K562 (cell line): Measurements from ENCODE around the gene SLC24A4. TPM values are rescaled to one million over a fixed set of nuclear protein-coding genes. Genes with fewer than 3 reads are reported as not detected.

Experiments used
- ATAC-seq: fragments of 200-7000 bp; cut with Tn5 transposase; 3 replicates; pipeline ENCODE4 v1.9.1; 2020; ENCODE audit warnings: moderate library complexity
- BruUV-seq: library from RNA; stranded (reverse); fragments of 400-500 nt; replicated peaks from 2 replicates; lab custom pipeline; 2021; lab: Mats Ljungman, UMichigan
- CTCF ChIA-PET: fragments of 300-600 bp; formaldehyde crosslinking; extraction: SDS; loops from one replicate; lab custom pipeline; 2021; ENCODE audit warnings: low intra/inter-chr PET ratio; lab: Yijun Ruan, JAX
- POLR2A ChIA-PET: fragments of 300-600, 350-650 bp; sonication (Branson Sonifier 250); formaldehyde crosslinking; extraction: SDS; loops from one replicate; lab custom pipeline; 2021; ENCODE audit warnings: antibody characterized with exemption, inconsistent platforms; lab: Yijun Ruan, JAX
- DNase-seq, 4 experiments: peaks; one replicate each; pipeline versions ENCODE4 v3.0.0 to v3.0.0-alpha.2; 2011 to 2018; ENCODE audit warnings: low spot score in 3 of 4, mixed read lengths in 3 of 4; ENCODE audit errors: extremely low read depth in 1 of 4
- FAIRE-seq: peaks from 2 replicates; lab custom pipeline; 2011; peaks lifted over from hg19 to GRCh38; lab: Jason Lieb, UNC
- H2AFZ ChIP-seq: 2 replicates; pipeline ENCODE4 v1.6.0; 2011; ENCODE audit warnings: low read depth, low read length, control low read depth, inconsistent platforms
- H3K27ac ChIP-seq: fragments of 200-600 bp; 3 replicates; pipeline ENCODE4 v1.8.0; 2011; ENCODE audit warnings: low read depth, mild to moderate bottlenecking, control low read depth, inconsistent platforms, low read length, moderate library complexity, mixed read lengths; ENCODE audit errors: extremely low read depth
- H3K27me3 ChIP-seq, 2 experiments: fragments of 300-600 bp in 1 of 2; 2 replicates in 1 of 2; 3 replicates in 1 of 2; pipeline versions ENCODE4 v1.6.0 to v1.8.0; 2011; ENCODE audit warnings: inconsistent platforms in 2 of 2, low read length in 2 of 2, mild to moderate bottlenecking in 1 of 2, mixed read lengths in 1 of 2, moderate library complexity in 1 of 2; ENCODE audit not compliant: control insufficient read depth in 2 of 2, insufficient read depth in 2 of 2
- H3K36me3 ChIP-seq: fragments of 300-600 bp; 3 replicates; pipeline ENCODE4 v1.8.0; 2011; ENCODE audit warnings: mild to moderate bottlenecking, low read length, inconsistent platforms; ENCODE audit not compliant: control insufficient read depth, insufficient read depth
- H3K4me1 ChIP-seq, 2 experiments: fragments of 200-600 bp in 1 of 2; replicated peaks in 1 of 2; 2 replicates in 1 of 2; 3 replicates in 1 of 2; pipeline versions ENCODE4 v1.5.1 to v1.8.0; 2011; ENCODE audit warnings: inconsistent platforms in 2 of 2, low read length in 2 of 2, mild to moderate bottlenecking in 1 of 2, mixed read lengths in 1 of 2, moderate library complexity in 1 of 2; ENCODE audit not compliant: control insufficient read depth in 2 of 2, insufficient read depth in 2 of 2
- H3K4me2 ChIP-seq: 2 replicates; pipeline ENCODE4 v1.6.1; 2011; ENCODE audit warnings: low read length, control low read depth, inconsistent platforms, mixed read lengths; ENCODE audit not compliant: insufficient read depth
- H3K4me3 ChIP-seq: fragments of 200-600 bp; sonication (generic), shearing (Covaris generic); 2 replicates; pipeline ENCODE4 v1.5.1; 2016; ENCODE audit warnings: control low read depth, inconsistent platforms
- H3K79me2 ChIP-seq: fragments of 200-600 bp; 3 replicates; pipeline ENCODE4 v1.8.0; 2011; ENCODE audit warnings: low read length, inconsistent platforms; ENCODE audit not compliant: control insufficient read depth, insufficient read depth
- H3K9ac ChIP-seq, 2 experiments: 2 replicates each; pipeline versions ENCODE4 v1.6.0 to v1.6.1; 2011; ENCODE audit warnings: low read depth in 2 of 2, low read length in 2 of 2, control low read depth in 1 of 2, inconsistent platforms in 1 of 2, mild to moderate bottlenecking in 1 of 2, mixed read lengths in 1 of 2; ENCODE audit not compliant: insufficient read depth in 1 of 2
- H3K9me1 ChIP-seq: one replicate; pipeline ENCODE4 v1.6.0; 2011; ENCODE audit warnings: inconsistent platforms, mild to moderate bottlenecking, low read length, moderate library complexity; ENCODE audit not compliant: control insufficient read depth, insufficient read depth
- H3K9me3 ChIP-seq: replicated peaks from 2 replicates; pipeline ENCODE4 v1.5.1; 2011; ENCODE audit warnings: low read depth, low read length, inconsistent platforms; ENCODE audit not compliant: control insufficient read depth, insufficient read depth
- H4K20me1 ChIP-seq: replicated peaks from 2 replicates; pipeline ENCODE4 v1.6.1; 2011; ENCODE audit warnings: low read length, inconsistent platforms, mixed read lengths; ENCODE audit not compliant: control insufficient read depth, insufficient read depth
- CREB3L1 ChIP-seq: fragments of 450-650 bp; IDR thresholded peaks from 2 replicates; pipeline ENCODE4 v1.6.1; 2014; ENCODE audit warnings: low read depth, mild to moderate bottlenecking, moderate library complexity, borderline replicate concordance
- FIP1L1 ChIP-seq: fragments of 200-400 bp; formaldehyde crosslinking; IDR thresholded peaks from 2 replicates; pipeline ENCODE4 v1.6.1; 2018; ENCODE audit warnings: mild to moderate bottlenecking, low read depth, low read length; ENCODE audit not compliant: poor library complexity, severe bottlenecking
- GTF2E2 ChIP-seq: fragments of 200-800 bp; sonication (Bioruptor generic); IDR thresholded peaks from 2 replicates; pipeline ENCODE4 v1.6.1; 2016; ENCODE audit warnings: missing genetic modification characterization, missing compliant biosample characterization
- MIER1 ChIP-seq: fragments of 450-650 bp; IDR thresholded peaks from 2 replicates; pipeline ENCODE4 v1.6.1; 2016; ENCODE audit warnings: antibody characterized with exemption, mild to moderate bottlenecking, low read depth
- NR2F6 ChIP-seq: fragments of 450-650 bp; formaldehyde crosslinking; IDR thresholded peaks from 2 replicates; pipeline ENCODE4 v1.4.0; 2020; ENCODE audit warnings: mild to moderate bottlenecking
- RERE ChIP-seq: sonication (generic); formaldehyde crosslinking; IDR thresholded peaks from 2 replicates; pipeline ENCODE4 v1.8.0; 2023; ENCODE audit warnings: missing genetic modification reagents, mild to moderate bottlenecking, borderline replicate concordance
- SAP30 ChIP-seq: fragments of 200-600 bp; sonication (generic); IDR thresholded peaks from 2 replicates; pipeline ENCODE4 v1.6.1; 2012; ENCODE audit warnings: borderline replicate concordance, low read depth, mild to moderate bottlenecking, moderate library complexity, low read length, control low read depth, inconsistent platforms; ENCODE audit not compliant: insufficient read depth, poor library complexity, severe bottlenecking
- SMARCE1 ChIP-seq: fragments of 450-650 bp; IDR thresholded peaks from 2 replicates; pipeline ENCODE4 v1.7.1; 2016; ENCODE audit warnings: mild to moderate bottlenecking
- SP1 ChIP-seq: sonication (generic); formaldehyde crosslinking; IDR thresholded peaks from 2 replicates; pipeline ENCODE4 v1.8.1; 2022; ENCODE audit warnings: mild to moderate bottlenecking, missing genetic modification reagents
- UBTF ChIP-seq, 2 experiments: IDR thresholded peaks; 2 replicates each; pipeline ENCODE4 v1.6.1; 2012; ENCODE audit warnings: improper control_type of control experiment in 2 of 2, low read depth in 2 of 2, low read length in 2 of 2, borderline replicate concordance in 1 of 2
- ZBTB1 ChIP-seq: sonication (generic); formaldehyde crosslinking; IDR thresholded peaks from 2 replicates; pipeline ENCODE4 v1.8.1; 2023; ENCODE audit warnings: missing genetic modification reagents, low read depth, mild to moderate bottlenecking, borderline replicate concordance
- ZNF408 ChIP-seq: fragments of 250-450 bp; sonication (Bioruptor Pico); IDR thresholded peaks from 2 replicates; pipeline ENCODE4 v1.4.0; 2020; ENCODE audit warnings: low read depth, mild to moderate bottlenecking, moderate library complexity
- WGBS: fragments of 100-300 bp; shearing (Covaris generic); methylation state at CpG from one replicate; pipeline ENCODE4 v1.1.6; 2016; ENCODE audit warnings: low coverage, mixed read lengths; ENCODE audit not compliant: insufficient coverage; ENCODE audit errors: missing lambda C conversion rate; 5-methylcytosine and 5-hydroxymethylcytosine counted together
- in situ Hi-C: fragments of 300-500 bp; cut with MboI; formaldehyde crosslinking; loops from 4 replicates; pipeline ENCODE4 v1.15.0; 2018; ENCODE audit warnings: inconsistent platforms, mixed read lengths
- intact Hi-C: fragments of 100-400 bp; cut with micrococcal nuclease; formaldehyde crosslinking; loops from 2 replicates; pipeline ENCODE4 v1.14.2; 2022
- polyA plus RNA-seq, 8 experiments: library from polyadenylated mRNA; depleted of rRNA in 4 of 8; stranded (reverse) in 5 of 8; unstranded in 3 of 8; fragments of >200 nt; fragmentation: Nextera tagmentation in 2 of 8; fragmentation: Illumina TruSeq in 1 of 8; extraction: Ambion mirVana in 2 of 8; extraction: Trizol in 1 of 8; gene quantifications; 2 replicates each; pipeline versions ENCODE4 v1.2.1 to v1.2.3, GENCODE V29; 2011 to 2014; ENCODE audit warnings: inconsistent platforms in 1 of 8, missing spikeins in 1 of 8
- total RNA-seq, 7 experiments: library from RNA; depleted of rRNA in 6 of 7; stranded (reverse); fragments of >200 nt in 6 of 7; fragmentation: Illumina TruSeq in 2 of 7; extraction: Trizol in 2 of 7; gene quantifications; 2 replicates each; pipeline versions ENCODE4 v1.2.1 to v1.2.3, GENCODE V29; 2011 to 2021; ENCODE audit warnings: low replicate concordance in 1 of 7

Gene SLC24A4
- total and polyA plus RNA-seq, 9 of the 15 experiments (the other 6 are each of a cell fraction or from before 2014, with no cell fraction given), result not detected

- no peak for FAIRE-seq
- WGBS, result 0% methylated on average over 7 of the region's 7 CpGs
- POLR2A ChIA-PET, result no interaction called here
- no peak for TF ChIP-seq SP1 (CRISPR knock-in tag)
- no peak for TF ChIP-seq SMARCE1
- no peak for TF ChIP-seq ZNF408 (CRISPR knock-in tag)
- no peak for TF ChIP-seq SAP30
- TF ChIP-seq GTF2E2 (tag), result no peak
- TF ChIP-seq NR2F6 (CRISPR knock-in tag), result no peak
- TF ChIP-seq RERE (CRISPR knock-in tag), result no peak
- no peak for TF ChIP-seq MIER1
- TF ChIP-seq FIP1L1, result no peak
- no peak for TF ChIP-seq ZBTB1
- no peak for TF ChIP-seq CREB3L1
- TF ChIP-seq UBTF (IDR thresholded peaks at IDR 0.05; ENCODE audit: borderline replicate concordance in 1 of 2, low read depth in 2 of 2, low read length in 2 of 2), result no peak
Observed at GRCh38 chr14:92398888-92399636, 76.1 kb downstream of the SLC24A4 start.

More at GRCh38 chr14:92398888-92399636, 76.1 kb downstream of the SLC24A4 start:
- BruUV-seq, result no TSS peak
- Histone ChIP-seq H3K4me3 (no peak overlapping the region), H3K27ac (no peak overlapping the region), H4K20me1 (no peaks in the 10 kb centered on the region), H3K36me3 (no peaks in the 10 kb centered on the region), H3K4me1 (no peaks in the 10 kb centered on the region), H2AFZ (no peak overlapping the region), H3K9ac (no peak overlapping the region), H3K9me1 (no peaks in the 10 kb centered on the region), H3K9me3 (no peaks in the 10 kb centered on the region), H3K4me2 (no peak overlapping the region), H3K79me2 (no peaks in the 10 kb centered on the region), H3K27me3 (no peaks in the 10 kb centered on the region; a peak in 1 of 5 replicates)
- CTCF ChIA-PET, result no interaction called here
- in situ Hi-C loops (no loop called here), intact Hi-C loops (no loop called here)
- DNase-seq, result no peak
- ATAC-seq, result no peak
